NAMALWA (cell line): Measurements from ENCODE around the gene PGAP6.
"Not testable (repeated sequence)": the region's sequence is repeated elsewhere in the genome, so short reads cannot be mapped to it uniquely, and the experiment has no call there.

ENCODE experiments used
- DNase-seq: peaks from one replicate; pipeline ENCODE4 v3.0.0-alpha.2; 2015; ENCODE audit warnings: low spot score

PGAP6 gene

GRCh38 chr16:379183-379960 is 2.4 kb downstream of the PGAP6 start:
- no peak for DNase-seq

DNA sequence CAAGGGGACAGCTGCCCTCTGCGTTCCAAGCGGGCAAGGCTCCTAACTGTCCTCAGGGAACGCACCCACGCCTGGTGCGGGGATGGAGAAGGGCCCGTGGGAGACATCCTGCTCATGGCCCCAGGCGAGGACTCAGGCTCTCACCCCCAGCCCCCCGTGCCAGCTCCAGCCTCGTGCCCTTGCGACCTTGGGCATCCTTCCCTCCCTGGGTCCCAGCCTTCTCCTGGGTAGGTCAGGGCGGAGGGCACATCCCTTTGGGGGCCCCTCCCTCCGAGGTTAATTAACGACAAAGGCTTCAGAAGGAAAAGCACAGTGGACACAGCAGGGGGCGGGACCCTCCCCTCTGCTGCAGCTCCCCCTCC is 3.0 kb downstream of the PGAP6 start:
- DNase-seq: no peak

DNA sequence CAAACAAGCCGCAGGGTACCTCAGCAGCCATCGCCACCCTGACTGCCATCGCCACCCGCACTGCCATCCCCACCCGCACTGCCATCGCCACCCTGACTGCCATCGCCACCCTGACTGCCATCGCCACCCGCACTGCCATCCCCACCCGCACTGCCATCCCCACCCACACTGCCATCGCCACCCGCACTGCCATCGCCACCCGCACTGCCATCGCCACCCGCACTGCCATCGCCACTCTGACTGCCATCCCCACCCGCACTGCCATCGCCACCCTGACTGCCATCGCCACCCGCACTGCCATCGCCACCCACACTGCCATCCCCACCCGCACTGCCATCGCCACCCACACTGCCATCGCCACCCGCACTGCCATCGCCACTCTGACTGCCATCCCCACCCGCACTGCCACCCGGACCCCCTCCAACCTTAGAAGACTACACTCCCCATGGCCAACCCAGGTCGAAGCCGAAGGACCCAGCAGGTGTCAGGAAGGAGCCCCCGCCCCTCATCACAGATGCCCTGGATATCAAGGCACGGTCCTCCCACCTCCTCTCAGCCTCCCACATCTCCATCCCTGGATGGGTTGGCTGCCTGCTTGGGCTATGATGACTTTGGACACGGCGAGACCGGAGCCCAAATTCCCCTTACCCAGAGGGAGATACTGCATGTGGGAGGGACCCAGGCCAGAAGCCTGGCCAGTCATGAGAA is 3.5 kb downstream of the PGAP6 start:
- not testable (repeated sequence) for DNase-seq

- no peak for DNase-seq
These were observed 4.3 kb downstream of the PGAP6 start for GRCh38 chr16:377419-377951.

- DNase-seq: no peak
These were observed 4.9 kb downstream of the PGAP6 start for GRCh38 chr16:376817-377418.

DNA sequence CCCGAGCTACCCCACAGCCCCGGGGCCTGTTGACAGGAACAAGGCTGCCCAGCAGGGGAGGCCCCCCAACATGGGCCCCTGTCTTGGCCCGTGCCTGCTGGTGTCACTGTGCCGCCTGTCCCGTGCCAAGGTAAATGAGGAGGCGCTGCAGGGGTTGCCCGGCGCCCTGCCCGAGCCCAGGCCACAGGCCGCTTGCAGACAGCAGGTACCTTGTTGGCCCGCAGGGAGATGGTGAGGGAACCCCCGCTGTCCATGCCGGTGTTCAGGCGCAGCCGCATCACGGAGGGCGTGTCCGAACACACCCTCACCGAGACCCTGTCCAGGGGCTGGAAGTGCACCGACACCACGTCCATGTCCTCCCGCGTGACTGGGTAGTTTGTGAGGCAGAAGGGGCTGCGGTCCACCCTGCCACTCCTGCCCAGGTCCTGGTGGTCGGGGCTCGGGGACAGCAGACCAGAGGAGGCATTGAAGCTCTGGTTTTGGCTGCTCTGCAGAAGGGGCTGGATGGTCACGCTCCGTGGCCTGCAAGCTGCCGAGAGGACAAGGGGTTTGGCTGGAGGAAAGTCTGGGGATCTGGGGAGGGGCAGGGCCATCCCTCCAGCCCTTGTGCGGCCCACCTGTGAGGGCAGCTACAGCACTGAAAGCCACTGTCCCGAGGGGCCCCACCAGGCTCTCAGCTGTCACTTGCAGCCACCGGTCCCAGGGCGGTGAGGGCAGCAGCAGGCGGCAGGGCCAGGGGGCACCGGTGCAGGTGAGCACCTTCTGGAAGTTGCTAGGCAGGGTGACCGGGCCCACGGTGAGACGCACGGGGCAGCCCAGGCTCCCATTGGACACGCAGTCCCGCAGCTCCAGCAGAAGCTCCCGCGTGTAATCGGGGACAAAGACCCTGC is 5.6 kb downstream of the PGAP6 start:
- DNase-seq: no peak

- no peak for DNase-seq
These were observed 6.6 kb downstream of the PGAP6 start for GRCh38 chr16:375212-375611.

DNA sequence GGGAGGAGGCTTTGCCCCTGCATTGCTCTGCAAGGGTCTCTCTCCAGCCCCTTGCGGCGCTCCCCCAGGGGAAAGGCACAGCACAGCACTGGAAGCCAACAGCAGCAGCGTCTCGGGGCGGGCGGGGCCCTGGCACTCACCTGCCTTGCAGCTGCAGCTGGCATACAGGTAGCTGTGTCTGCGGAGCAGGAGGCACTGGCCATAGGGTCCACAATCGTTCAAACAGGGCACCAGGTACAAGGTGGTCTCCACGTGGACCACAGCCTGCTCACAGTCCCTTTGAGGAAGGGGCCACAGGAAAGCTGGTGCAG is 7.2 kb downstream of the PGAP6 start:
- no peak for DNase-seq

DNA sequence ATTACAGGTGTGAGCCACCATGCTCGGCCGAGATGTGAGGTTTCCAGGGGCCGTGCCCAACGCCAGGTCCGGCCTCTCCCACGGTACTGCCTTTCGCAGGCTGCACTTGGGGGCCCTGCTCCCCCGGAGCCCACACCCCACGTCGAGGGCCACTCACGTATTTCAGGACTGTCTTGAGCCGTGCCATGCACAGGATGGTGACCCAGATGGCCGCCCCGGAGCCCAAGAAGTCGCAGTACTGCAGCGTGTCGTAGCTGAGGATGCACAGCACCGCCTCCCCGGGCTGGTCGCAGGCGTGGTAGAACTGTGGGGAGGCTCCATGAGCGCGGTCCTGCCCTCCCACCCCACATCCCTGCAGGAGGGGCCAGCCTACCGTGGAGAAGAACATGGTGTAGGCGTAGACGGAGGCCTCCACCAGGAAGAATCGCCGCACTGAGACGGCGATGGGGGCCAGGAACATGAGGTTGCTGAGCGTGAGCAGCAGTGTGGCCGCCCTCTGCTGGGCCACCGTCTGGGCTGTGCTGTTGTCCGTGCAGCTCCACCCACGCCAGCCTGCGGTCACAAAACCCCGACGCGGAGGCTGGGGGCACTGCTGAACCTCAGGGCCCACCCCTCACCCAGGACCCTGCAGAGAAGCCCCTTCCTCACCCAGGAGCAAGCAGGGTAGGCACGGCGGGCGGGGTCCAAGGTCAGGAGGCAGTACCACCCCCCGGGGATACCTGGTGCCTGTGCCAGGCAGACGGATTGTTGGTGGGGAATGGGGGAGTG is 7.7 kb downstream of the PGAP6 start:
- no peak for DNase-seq

- DNase-seq: no peak
These were observed 8.7 kb downstream of the PGAP6 start for GRCh38 chr16:373020-373598.

GRCh38 chr16:372302-372983 is 9.3 kb downstream of the PGAP6 start:
- no peak for DNase-seq

DNA sequence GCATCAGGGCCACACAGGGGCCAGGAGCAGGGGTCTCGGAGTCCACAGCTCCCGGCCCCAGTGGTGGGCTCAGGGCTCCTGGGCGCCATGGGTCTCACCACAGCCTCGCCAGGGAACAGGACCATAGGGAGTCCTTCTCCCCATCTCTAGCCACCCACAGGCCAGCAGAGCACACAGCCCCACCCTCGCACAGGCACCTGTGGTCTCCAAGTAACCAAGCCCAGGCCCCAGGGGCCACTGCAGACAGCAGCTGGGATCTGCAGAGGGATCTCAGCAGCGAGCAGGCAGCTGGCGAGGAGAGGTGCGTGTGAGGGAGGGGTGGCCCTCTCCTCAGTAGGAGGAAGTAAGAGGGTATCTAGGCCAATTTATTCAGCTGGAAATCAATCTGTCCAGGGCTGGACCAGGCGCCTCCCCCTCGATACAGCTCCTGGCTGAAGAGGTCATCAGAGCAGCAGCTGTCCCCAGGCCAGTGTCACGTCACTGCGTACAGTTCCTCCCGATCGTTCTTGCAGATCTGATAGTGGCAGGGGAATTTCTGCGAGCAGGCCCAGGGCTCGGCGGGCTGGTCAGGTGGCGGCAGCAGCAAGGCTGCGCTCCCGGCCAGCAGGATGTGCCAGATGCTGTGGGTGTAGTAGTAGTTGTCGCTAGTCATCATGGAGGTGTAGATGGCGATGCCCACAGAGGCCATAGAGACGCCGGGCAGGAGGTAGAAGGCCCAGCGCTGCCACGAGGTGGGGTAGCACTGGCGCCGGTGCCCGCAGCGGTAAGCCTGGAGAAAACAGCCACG is 10.1 kb downstream of the PGAP6 start:
- peak; percentile 46 for DNase-seq

- no peak for DNase-seq
These were observed 10.7 kb downstream of the PGAP6 start for GRCh38 chr16:370979-371514.

- DNase-seq: peak; percentile 96
These were observed 11.3 kb downstream of the PGAP6 start, which contains the start of gene MRPL28 for GRCh38 chr16:370443-370842. TSS of gene MRPL28 (minus strand) at chr16:370538. CDS start at chr16:370218, 320 bp downstream.

GRCh38 chr16:369866-370436 is 11.8 kb downstream of the PGAP6 start:
- no peak for DNase-seq

- no peak for DNase-seq
These were observed 12.4 kb downstream of the PGAP6 start for GRCh38 chr16:369275-369865.

DNA sequence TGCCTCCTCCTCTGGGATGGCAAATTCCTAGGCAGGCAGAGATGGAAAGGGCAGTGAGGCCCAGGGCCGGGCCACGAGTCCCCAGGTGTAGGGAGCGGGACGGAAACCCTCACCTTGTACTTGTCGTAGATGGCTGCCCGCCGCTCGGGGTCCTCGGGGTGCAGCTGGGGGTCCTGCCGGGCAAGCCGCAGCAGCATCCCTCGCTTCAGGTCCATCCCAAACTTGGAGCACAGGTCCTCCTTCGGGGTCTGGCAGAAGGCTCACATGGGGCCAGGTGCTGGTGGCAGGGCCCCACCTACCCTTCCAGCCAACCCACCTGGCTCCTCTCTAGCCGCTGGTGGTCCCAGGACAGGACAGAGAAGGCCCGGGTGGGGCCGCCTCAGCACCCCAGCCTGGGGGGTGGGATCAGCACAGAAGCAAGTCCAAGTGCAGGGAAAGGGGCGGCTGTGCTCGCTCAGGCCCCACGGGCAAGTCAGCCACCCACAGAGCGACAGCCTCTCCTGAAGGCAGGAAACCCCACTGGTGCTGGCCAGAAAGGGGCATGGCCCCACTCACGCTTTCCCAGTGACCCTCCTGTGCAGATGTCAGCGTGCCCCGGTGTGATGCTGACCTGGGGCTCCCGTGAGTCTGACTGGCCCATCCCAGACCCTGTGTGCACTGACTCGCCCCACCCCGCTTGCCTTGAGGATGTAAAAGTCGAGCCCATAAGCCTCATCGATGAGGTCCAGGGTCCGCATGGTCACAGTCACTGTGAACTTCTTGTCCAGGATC is 13.2 kb downstream of the PGAP6 start:
- DNase-seq: no peak
